ENCODE measurements around the gene PCSK2.

PCSK2 gene

GRCh38 chr20:17488916-17489600 lies 262.2 kb downstream of the PCSK2 start:
- FAIRE-seq, result no peak

DNA sequence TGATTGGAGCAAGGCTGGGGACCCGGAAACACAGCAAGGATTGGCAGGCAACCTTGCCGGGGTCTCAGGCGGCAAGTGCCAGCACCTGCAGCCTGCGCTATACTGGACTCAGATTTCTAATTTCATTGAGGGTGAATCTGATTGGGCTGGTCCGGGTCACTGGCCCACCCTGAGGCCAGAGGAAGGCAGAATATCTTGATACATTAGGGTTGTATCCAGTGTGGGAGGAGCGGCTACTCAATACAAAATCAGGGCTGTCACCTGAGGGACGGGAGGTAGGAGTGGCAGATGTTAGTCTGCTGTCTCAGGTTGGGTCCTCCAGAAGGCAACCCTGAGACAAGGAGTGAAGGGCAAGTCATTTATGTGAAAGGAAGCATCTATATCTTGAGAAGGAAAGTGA lies 263.7 kb downstream of the PCSK2 start:
- no peak for FAIRE-seq

GRCh38 chr20:17491041-17491440 lies 264.2 kb downstream of the PCSK2 start:
- FAIRE-seq, result no peak

- FAIRE-seq, result no peak
Measured at GRCh38 chr20:17491488-17491887, 264.6 kb downstream of the PCSK2 start.

DNA sequence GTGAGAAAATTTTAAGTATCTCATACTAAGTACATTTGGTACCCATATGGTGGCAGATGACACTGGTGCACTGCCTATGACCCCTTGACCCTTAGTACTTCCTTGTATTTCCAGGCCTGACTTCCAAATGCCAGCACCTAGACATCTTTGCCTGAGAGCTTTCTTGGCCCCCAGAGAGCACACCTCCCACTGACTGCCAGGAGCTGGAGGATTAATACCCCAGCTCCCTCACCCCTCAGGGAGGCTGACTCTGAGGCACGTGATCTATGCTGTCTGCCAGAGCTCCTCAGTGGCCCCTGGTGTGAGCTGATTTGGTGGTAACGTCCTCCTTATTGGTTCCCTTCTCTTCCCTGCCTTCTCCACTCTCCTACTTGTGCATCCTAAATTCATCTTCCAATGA lies 266.3 kb downstream of the PCSK2 start:
- FAIRE-seq, result no peak

DNA sequence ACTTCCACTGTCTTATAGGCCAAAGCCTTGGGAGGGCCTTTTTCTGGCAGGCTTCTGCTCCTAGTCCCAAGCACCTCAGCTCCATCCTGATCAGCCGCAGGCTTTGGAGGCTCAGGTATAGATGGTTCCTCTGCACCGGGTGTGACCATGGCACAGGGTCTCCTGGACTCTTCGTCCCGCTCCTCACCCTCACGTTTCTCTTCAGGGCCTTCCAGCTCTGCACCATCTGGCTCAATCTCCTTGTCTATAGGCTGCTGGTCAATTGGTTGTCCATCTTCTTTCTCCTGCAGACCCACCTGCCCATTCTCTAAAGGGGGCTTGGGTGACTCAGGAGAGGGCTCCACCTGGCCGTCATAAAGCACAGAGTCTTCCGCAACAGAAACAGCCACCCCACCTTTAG lies 267.4 kb downstream of the PCSK2 start:
- FAIRE-seq, result no peak

DNA sequence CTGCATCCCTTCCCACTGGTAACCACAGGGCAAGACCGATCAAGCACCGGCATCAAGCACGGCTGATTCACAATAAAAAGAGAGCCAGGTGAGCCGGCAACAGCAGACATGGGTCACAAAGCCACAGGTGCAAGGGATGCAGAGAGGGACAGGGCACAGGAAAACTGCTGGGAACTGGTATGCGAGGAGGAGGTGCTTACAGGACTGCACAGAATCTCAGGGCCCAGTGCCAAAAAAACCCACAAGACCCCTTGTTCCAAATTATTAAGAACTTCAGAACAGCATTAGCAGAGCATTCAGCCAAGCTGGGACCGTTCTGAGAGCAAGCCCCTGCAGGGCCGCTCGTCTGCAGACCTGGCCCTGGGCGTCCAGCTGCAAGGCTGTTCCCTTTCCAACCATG lies 269.0 kb downstream of the PCSK2 start:
- no peak for FAIRE-seq

DNA sequence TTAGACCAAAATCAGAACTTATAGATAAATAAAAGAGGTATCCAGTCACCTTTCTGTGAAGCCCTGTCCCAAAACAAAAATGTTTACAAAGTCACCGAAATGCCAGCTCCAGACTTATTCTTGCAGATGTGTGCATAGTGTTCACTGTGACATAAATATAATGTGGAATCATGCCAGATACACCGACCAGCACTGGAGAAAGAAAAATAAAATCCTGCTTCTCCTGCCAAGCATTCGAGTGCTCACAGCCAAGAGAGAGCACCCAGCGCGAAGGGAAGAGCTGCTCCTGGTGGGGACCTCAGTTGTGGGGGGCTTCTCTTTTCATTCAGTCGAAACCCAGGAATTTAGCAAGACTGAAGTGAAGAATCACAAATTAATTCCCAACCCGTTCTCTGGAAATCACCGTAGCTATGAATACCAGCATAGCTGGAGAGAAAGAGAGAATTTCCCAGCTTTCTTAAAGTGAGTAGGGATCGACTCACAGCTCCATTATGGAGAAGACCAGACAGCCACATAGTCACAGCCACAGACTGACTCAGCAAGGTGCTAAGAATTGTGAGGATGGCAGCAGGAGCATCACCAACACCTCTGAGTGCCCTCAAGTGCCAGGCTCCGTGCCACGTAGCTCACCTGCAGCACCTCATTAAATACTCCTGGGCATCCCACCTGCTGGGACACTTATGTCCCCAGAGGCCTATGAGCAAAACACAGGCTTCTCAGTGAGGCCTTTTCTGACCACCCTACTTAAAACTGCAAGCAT lies 271.2 kb downstream of the PCSK2 start:
- no peak for FAIRE-seq

DNA sequence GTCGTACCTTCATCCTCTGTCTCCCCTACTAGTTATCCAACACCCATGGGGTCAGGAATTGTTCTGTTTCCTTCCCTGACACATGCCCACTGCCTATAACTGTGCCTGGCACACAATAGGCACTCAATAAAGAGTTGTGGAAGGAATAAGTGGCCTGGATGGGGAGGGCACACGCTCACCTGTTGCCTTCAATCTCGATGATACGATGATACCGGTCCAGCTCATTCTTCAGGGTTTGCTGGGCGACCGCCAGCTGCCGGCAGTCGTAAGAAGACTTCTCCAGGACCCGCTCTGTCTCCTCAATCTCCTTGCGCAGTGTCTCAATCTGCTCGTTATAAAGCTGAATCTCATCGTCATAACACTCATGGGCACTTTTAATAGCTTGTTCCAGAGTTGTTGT lies 271.8 kb downstream of the PCSK2 start:
- no peak for FAIRE-seq

DNA sequence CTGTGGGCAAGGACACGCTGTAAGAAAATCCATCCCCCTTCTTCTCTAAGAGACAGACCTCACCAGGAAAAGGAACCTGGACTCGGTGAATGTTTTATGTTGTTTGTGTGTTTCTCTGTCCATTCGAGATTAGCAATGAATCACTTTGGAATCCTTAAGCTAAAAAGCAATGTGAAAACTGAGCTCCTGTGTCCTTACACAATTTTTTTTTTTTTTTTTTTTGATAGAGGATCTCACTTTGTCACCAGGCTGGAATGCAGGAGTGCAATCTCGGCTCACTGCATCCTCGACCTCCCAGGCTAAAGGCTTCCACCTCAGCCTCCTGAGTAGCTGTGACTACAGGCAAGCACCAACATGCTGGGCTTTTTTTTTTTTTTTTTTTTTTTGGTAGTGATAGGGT lies 272.2 kb downstream of the PCSK2 start:
- no peak for FAIRE-seq

GRCh38 chr20:17500271-17500670 lies 273.4 kb downstream of the PCSK2 start:
- no peak for FAIRE-seq

- FAIRE-seq, result no peak
Measured at GRCh38 chr20:17500826-17501225, 274.0 kb downstream of the PCSK2 start.

DNA sequence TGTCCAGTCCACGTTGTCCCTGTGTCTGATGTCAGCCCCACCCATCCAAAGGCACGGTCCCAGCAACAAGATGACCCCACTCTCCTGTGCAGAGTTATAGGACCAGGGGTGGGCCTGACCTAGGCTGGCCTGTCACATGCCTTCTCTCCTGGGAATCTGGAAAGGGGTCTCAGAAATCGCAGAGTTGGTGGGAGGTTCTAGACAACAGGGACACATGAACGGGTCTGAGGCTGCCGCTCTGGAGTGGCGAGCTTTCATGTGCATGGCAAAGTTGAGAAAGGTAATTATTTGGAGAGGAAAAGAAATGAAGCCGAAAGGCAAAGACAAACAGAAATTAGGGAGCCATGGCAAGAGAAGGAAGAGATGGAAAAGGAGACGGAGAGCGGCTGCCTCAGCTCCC lies 274.9 kb downstream of the PCSK2 start:
- no peak for FAIRE-seq

GRCh38 chr20:17502105-17502504 lies 275.3 kb downstream of the PCSK2 start:
- no peak for FAIRE-seq

DNA sequence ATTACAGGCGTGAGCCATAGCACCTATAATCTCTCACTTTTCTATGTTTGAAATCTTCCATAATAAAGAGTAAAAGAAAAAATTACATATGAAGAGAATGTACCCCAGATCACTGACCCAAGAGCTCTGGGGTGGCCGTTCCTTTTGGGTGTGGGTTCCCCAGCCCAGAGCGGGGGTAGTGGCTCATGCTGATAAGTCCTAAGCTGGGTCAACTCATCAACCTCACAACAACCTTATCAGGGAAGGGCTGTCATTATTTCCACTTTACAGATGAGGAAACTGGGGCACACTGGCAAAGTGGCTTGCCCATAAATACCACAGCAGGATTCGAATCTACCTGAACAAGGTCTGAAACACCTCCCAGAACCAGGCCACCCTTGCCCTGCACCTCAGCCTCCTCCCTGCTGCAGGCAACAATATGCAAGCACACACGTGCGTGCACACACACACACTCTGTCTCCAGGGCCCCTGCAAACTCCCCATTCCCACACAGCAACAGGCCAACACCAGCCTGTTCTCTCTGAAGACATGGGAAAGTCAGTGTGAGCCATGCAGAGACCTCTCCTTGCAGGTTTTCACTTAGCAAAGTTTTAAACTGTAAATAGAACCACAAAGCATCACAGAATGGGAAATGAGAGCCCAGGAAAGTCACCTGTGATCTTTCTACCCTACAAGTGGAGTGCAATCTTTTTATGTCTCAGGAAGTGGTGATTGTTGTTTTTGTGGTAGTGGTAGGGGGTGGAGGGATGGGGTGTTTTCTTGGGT lies 276.6 kb downstream of the PCSK2 start:
- FAIRE-seq, result no peak

- no peak for FAIRE-seq
Measured at GRCh38 chr20:17504066-17504897, 277.4 kb downstream of the PCSK2 start.

DNA sequence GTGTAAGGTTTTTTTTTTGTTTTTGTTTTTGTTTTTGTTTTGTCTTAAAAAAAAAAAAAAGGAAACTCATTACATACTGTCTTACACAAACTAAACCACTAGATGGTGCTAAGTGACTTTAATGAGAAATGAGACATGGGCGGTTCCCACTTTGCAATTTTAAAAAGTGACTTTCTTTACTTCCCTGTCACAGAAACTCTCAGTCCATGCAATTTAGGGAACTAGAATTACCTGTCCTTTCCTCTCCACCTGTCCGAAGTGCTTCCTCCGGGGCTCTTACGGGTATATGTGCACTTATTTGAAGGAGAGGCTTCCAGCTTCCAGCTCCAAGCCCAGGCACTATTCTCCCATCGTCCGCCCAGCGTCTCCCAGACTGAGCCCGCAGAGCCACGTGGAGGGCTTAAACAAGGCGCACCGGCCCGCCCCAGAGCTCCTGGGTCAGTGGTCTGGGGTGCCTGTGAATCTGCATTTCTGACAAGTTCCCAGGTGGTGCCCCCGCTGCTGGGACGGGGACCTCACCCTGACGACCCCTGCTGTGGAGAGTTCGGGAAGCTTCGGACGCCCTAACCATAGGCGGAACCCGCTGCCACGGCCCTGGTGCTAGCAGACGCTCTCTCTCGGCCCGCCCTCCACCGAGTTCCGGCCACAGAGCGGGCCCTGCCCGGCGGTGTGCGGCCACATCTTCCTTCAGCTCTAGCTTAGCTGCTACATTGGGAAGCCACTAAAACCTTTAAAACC lies 278.2 kb downstream of the PCSK2 start:
- peak; percentile 64 for FAIRE-seq

GRCh38 chr20:17505636-17506517 lies 279.0 kb downstream of the PCSK2 start:
- no peak for FAIRE-seq

GRCh38 chr20:17507032-17507431 lies 280.2 kb downstream of the PCSK2 start:
- FAIRE-seq, result no peak

DNA sequence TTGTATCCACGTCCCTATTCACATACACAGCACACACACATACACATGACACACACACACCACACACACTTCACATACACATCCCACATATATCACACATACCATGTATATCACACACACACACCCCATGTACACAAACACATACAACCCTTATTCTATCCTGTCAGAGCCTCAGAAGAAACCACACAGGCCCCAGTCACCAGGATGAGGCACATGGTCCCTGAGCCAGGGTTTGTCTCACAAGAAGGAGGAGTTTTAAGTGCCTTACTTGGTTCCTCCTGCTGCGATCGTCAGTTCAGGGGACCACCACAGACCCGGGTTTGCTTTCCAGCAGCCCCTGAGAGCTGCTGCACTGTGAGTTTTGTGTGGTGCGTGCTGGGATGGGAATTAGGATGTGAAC lies 280.7 kb downstream of the PCSK2 start:
- FAIRE-seq, result no peak

DNA sequence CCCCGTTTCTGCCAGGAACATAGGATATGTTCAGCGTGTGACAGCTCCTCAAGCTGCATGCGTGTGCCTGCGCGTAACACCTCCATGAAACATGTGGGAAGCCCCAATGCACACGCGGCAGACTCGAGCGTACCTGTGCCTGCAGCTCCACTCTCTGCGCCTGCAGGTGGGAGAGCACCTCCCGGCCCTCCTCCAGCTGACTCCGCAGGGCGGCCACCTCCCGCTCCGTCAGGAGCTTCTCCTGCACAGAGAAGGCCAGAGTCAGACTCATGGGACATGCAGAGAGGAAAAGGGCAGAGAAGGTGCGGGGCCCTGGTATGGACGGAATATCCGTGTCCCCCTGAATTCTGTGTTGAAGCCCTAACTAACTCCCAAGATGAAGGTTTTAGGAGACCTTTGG lies 281.9 kb downstream of the PCSK2 start:
- no peak for FAIRE-seq
